ENCODE data around the gene MRPL20.
"Not testable (repeated sequence)": the region's sequence is repeated elsewhere in the genome, so short reads cannot be mapped to it uniquely, and the experiment has no call there.

Gene MRPL20

GRCh38 chr1:1426496-1427105, 19.5 kb upstream of the MRPL20 start:
- DNase-seq (ENCODE audit: low read depth in 2 of 2), result no peak

DNA sequence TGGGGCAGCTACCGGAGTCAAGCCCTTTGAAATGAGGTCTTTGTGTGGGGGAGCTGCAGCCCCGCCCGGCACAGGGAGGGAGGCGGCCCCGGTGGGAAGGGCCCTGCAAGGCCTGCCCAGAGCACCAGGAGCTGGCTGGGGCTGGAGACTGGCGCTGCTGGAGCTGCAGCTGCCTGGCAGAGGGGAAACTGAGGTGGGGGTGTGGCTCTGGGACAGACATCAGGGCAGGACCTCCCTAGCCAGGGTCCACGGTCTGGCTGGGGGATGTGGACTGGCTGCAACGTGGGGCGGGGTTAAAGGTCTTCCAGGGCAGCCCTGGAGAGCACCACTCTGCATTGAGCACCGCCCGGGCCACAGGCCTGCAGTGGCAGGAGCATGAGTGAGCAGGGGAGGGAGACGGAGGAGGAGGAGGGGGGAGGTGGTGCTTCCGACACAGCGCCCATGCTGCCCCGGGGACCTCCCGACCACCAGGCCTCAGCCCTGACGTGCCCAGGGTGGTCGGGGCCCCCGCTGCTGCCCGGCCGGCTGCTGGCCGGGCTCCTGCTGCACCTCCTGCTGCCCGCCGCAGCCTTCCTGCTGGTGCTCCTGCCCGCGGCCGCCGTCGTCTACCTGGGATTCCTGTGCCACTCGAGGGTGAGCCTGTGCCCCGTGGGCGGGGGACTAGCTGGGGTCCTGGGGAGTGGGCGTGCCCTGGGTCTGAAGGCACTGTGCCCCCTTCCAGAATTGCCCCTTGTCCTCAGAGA, 18.8 kb upstream of the MRPL20 start:
- DNase-seq (ENCODE audit: low read depth in 2 of 2), result no peak

- DNase-seq (ENCODE audit: low read depth in 2 of 2), result no peak
These were observed 18.3 kb upstream of the MRPL20 start for GRCh38 chr1:1425426-1425752.

DNA sequence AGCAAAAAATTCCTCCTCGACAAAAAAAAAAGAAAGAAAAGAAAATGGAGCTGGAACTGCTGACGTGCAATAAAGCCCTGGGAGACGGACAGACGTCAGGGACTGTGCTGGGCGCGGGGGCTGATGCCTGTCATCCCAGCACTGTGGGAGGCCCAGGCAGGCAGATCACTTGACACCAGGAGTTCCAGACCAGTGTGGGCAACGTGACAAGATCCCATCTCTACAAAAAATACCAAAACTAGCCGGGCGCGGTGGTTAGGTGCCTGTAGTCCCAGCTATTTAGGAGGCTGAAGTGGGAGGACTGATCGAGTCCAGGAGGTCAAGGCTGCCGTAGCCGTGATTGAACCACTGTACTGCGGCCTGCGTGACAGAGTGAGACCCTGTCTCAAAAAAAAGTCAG, 17.6 kb upstream of the MRPL20 start:
- DNase-seq (ENCODE audit: low read depth in 2 of 2), result no peak

DNA sequence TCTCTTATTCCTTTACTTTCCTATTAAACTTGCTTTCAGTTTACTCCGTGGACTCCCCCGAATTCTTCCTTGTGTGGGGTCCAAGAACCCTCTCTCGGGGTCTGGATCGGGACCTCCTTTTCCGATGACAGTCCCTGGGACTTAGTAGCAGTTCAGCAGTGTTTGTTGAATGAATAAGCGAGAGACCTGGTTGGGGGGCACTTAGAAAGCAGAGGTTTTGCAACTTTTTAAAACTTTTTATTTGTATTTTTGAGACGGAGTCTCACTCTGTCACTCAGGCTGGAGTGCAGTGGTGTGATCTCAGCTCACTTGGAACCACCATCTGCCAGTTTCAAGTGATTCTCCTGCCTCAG, 16.1 kb upstream of the MRPL20 start:
- no peak for DNase-seq (ENCODE audit: low read depth in 2 of 2)

DNA sequence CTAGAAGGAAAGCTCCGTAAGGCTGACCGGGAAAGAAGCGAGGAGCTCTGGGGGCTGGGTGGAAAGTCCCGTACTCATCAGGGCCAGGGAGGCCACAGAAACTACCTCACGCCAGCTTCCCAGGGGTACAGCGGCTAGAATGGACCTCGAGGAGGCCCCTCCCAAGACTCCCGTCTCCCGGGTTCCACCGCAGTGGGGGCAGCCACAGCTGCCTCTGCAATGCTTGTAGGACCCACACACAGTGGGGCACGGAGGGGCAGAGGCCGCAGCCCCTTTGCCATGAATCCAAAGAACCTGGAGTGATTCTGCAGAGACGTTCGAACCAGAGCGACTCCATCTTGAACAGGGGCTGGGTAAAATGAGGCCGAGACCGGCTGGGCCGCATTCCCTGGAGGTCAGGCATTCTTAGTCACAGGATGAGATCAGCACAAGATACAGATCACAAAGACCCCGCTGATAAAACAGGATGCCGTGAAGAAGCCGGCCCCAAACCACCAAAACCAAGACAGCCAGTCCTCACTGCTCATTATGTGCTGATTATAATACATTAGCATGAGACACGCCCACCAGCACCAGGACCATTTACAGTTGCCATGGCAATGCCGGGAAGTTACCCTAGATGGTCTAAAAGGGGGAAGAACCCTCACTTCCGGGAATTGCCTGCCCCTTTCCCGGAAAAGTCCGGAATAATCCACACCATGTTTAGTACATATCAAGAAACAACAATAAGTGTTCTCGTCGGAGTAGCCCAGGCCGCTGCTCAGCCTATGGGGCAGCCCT, 15.6 kb upstream of the MRPL20 start:
- no peak for DNase-seq (ENCODE audit: low read depth in 2 of 2)

DNA sequence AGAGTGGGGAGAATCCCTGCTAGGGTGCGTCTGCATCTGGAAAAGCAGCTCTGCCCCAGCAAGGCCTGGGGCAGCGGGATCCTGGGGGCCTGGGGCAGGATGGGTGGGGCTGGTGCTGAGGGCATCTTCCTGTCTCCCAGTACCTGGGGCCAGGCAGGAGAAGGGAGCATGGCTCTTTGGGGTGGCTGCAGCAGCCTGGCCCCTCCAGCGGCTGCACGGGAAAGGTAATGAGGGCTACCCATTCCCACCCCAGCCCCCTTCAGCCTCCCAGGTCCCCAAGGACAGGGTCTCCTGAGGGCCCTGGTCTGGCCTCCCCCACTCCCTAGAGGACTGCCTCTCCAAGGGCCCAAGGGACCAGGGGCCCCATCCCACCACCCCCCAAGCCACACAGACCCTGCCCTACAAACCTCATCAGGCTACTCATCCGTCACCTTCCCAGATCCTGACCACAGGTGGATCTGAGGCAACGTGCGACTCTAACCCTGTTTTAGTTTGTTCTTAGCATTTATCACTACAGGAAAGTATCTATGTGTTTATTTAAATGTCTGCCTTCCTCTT, 14.9 kb upstream of the MRPL20 start:
- no peak for DNase-seq (ENCODE audit: low read depth in 2 of 2)

DNA sequence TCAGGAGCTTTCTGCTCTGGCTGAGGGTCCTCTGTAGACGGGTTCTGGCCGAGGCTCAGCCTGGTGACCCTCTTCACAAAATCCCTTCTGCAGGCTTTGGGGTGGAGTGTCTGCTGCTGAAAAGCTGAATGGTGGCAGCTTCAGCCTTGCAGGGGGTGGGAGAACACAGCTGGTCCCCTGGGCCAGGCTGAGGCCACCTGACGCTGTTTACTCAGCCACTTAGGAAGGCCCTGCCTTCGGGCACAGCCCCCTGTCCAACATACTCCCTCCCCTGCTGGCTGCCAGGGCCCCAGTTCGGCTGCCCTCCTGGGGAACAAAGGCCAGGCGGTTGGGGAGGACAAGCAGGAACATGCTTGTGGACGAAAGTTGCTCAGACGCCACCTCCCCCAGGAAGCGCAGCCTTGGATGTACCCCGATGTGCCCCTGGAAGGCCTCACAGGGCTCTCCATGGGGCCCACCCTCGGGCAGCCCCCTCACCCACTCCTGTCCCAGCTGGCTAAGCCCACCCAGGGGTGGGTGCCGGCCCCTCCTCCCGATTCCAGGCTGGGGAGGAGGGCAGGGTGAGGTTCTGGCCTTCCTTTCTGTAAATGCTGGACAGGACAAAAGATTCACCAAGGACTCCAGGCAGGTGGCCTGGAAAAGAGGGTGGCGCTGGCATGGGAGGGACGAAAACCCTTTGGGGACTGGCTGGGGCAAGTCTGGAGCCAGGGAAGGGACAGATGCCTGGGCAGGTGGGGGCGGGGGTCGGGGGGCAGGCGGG, 14.2 kb upstream of the MRPL20 start, which contains the start of gene ANKRD65:
Gene ANKRD65 (minus strand): TSS at position 130 of the 760 bp plus-strand sequence. CDS start 271 bp downstream, outside the sequence.
- no peak for DNase-seq (ENCODE audit: low read depth in 2 of 2)

DNA sequence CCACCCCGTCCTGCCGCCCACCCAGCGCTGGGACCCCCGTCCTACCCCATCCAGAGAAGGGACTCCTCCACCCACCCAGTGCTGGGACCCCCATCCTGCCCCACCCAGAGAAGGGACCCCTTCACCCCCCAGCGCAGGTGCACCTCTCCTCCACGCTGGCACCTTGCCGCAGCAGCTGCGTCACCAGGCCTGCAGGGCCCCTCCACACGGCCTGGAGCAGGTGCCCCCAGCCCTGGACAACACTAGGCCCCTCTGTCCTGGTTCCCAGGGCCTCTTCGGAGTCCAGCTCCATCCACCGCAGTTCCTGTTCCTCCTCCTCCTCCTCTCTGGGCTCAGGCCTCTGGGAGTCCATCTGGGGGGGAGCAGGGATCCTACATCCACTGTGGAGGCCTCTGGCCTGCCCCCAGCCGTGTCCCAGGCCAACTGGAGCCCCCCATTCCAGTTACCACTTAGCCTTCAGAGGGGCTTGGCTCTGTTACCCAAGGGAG, 13.6 kb upstream of the MRPL20 start:
- DNase-seq (ENCODE audit: low read depth in 2 of 2), result no peak

DNA sequence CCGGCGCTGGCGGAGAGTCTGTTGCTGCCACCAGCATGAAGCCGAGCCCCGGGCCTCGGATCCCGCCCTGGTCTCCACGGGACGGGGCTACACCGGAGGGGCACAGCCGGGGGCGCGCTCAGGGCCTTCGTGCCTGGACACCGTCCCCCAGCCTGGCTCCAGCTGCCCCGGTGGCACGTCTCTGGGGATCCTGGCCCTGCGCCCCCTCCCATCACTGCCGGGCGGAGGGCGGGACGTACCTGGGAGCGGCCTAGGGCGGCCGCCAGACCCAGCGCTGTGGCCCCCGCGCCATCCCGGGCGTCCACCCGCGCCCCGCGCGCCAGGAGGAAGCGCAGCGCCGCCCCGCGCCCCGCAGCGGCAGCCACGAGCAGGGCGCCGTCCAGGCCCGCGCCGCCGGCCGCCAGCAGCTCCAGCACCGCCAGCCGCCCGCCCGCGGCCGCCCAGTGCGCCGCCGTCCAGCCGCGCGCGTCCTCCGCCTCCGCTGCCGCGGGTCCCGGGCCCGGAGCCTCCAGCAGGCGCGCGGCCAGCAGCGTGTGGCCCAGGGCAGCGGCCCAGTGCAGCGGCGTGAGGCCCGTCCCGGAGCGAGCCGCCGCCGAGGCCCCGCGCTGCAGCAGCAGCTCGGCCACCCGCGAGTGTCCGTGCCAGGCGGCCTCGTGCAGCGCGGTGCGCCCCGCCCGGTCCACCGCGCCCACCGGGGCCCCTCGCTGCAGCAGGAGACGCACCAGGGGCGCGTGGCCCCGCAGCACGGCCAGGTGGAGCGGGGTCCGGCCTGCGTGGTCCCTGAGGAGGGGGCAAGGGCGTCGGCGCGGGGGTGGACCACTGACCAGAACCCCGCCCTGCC, 12.9 kb upstream of the MRPL20 start:
- no peak for DNase-seq (ENCODE audit: low read depth in 2 of 2)

DNA sequence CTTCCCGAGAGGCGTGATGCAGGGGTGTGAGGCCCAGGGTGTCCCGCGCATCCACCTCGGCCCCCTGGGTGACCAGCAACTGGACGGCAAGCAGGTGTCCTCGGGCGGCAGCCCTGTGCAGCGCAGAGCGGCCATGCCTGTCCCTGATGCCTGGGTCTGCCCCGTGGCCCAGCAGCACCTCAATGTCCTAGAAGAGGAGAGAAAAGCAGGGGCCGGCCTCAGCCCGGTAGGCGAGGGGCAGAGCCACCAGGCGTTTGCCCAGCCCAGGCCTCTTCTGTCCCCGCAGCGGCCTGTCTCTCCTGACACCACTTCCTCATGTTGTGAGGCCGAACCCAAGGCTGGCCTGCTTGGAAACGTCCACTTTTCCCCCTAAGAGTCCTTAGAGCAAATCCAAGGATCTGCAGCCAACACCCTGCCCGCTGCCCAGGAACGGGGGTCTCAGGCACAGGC, 12.3 kb upstream of the MRPL20 start:
- no peak for DNase-seq (ENCODE audit: low read depth in 2 of 2)

DNA sequence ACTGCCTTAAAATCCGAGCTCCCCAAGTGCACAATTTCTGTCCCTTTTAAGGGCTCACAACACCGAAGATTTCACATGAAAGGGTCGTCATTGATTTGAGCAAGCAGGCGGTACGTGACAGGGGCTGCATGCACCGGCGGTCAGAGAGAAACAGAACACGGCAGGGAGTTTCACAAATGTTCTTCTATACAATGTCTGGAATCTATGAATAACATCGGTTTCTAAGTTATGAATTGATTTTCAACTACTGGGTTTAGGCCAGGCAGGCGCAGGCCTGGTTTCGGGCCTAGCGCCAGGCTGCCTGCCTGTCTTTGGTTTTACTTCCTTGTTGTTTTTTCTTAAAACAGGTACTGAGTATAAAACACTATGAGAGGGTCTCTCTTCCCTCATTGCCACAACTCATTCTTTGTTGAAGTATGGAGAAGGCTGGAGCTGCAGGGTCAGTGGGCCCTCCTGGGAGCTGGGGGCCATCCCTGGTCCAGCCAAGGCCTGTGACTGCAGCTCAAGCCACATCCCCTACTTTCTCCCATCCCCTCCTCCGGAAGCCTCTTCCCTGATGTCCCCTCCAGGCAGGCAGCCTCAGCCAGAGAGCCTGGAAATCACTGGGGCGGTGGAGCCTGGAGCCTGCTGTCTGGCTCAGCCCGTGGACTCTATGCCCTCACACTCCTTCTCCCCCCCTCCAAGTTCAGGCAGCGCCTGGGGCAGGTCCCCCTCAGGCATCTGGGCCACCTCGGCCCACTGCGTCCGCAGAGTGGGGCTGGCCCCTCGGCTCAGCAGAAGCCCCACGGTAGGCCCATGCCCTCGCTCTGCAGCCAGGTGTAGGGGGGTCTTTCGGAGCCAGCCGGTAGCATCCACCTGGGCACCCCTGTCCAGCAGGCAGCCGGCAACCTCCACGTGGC, 11.6 kb upstream of the MRPL20 start:
- no peak for DNase-seq (ENCODE audit: low read depth in 2 of 2)

DNA sequence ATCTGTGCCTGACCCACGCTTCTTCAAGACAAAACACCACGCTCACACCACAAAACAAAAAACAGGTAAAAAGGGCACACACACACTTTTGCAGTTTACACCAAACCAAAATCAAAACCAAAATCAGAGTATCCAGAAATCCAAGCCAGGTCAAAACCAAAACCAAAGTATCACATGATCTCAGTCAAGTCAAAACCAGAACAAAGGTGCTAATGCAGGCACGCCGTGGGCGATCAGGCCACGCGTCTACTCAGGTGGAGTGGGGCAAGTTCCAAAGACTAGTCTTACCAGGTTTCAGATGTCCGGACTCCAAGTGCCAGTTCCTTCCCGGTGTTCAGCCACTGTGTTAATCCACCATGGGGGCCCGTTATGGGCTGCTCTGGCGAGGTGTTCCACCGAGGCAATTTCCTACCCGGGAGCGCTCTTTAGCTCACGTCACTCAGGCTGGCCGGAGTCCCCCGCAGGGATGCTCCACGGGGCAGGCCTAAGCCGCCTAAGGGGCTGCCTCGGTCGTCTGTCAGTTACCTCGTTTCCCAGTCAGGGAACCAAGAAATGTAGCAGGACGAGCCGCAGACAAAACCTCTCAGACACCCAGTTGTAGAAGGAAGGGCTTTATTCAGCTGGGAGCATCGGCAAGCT, 10.9 kb upstream of the MRPL20 start:
- not testable (repeated sequence) for DNase-seq (ENCODE audit: low read depth in 2 of 2)

- not testable (repeated sequence) for DNase-seq (ENCODE audit: low read depth in 2 of 2)
These were observed 10.3 kb upstream of the MRPL20 start for GRCh38 chr1:1417396-1417795.

GRCh38 chr1:1415751-1416150, 8.7 kb upstream of the MRPL20 start:
- DNase-seq (ENCODE audit: low read depth in 2 of 2), result no peak

GRCh38 chr1:1412311-1412902, 5.3 kb upstream of the MRPL20 start:
- not testable (repeated sequence) for DNase-seq (ENCODE audit: low read depth in 2 of 2)

DNA sequence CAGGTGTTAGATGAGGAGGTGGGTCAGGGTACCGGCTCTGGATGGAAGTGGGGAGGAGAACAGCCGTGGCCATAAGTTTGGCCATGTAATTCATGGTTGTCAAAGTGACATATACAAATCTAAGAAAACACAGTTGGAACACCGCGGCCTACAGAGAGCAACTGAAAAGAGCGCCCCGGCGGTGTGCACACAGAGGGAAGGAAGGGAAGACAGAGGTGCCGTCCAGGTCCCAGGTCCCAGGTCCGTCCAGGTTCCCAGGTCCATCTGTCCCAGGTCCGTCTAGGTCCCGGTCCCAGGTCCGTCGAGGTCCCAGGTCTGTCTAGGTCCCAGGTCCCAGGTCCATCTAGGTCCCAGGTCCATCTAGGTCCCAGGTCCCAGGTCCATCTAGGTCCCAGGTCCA, 4.5 kb upstream of the MRPL20 start:
- no peak for DNase-seq (ENCODE audit: low read depth in 2 of 2)

- DNase-seq (ENCODE audit: low read depth in 2 of 2), result not testable (repeated sequence)
These were observed 3.1 kb upstream of the MRPL20 start for GRCh38 chr1:1410238-1410637.

All from activated CD8-positive, alpha-beta memory T cell treated with anti-CD3 and anti-CD28 coated beads for 4 hours (primary cell).